ENCODE measurements around the gene KRT13. TPM values are rescaled to one million over a fixed set of nuclear protein-coding genes. Genes with fewer than 3 reads are reported as not detected.

Gene KRT13
- total RNA-seq, 2 experiments from 2014 or later: not detected

GRCh38 chr17:41530062-41531048 is 24.9 kb upstream of the KRT13 start:
- DNase-seq: no peak
- no peaks in the 10 kb centered on the region for H3K9me3 Mint-ChIP-seq
- peaks cover 14% of the 10 kb centered on the region for H3K4me1 Mint-ChIP-seq
- H3K4me3 Mint-ChIP-seq: no peak overlapping the region
- peaks cover 72% of the 10 kb centered on the region for H3K27me3 Mint-ChIP-seq
- H3K27ac Mint-ChIP-seq: no peak overlapping the region
- no peaks in the 10 kb centered on the region for H3K36me3 Mint-ChIP-seq

DNA sequence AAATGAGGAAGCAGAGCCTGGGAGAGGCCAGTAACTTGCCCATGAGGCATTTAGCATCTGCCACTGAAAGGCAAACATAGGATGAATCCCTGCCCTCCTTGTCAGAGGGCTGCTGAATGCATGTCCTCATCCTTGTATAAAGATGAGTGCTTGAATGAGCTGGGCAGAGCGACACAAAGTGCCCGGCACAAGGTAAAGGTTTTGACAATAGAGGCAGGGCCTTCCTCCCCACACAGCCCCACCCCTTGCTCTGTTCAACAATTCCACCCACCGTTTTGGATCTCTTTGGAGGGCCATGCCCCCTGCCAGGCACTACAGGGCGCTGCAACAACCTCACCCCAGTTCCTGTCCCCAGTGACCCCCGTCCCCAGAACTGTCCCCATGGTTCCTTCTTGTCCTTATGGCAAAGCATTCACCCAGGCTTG is 24.1 kb upstream of the KRT13 start:
- Mint-ChIP-seq H3K27me3 (peaks cover 69% of the 10 kb centered on the region), H3K4me3 (no peak overlapping the region)
- no peak for DNase-seq

DNA sequence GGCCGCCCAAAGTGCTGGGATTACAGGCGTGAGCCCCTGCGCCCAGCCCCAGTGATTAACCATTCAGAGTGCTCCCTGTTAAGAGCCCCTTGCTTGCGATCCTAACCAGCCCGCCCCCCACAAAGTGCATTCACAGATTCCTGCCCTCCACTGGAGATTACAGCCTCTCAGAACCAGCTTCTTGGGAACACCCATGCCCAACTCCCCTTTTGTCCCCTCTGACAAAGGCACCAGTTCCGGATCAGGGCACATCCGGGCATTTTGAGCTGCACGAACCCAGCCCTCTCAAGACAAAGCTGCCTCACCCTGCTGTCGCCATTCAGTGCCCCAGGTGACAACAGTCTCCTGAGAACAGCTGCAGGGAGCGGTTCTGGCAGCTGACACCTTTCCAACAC is 23.5 kb upstream of the KRT13 start:
- Mint-ChIP-seq H3K27ac (no peak overlapping the region), H3K9me3 (no peaks in the 10 kb centered on the region), H3K27me3 (peaks cover 68% of the 10 kb centered on the region), H3K4me3 (peak overlapping the region; percentile 2), H3K36me3 (no peaks in the 10 kb centered on the region), H3K4me1 (peaks cover 14% of the 10 kb centered on the region)
- no peak for DNase-seq

More for the DNA sequence above, 24.1 kb upstream of the KRT13 start:
- Mint-ChIP-seq H3K9me3 (no peaks in the 10 kb centered on the region), H3K36me3 (no peaks in the 10 kb centered on the region), H3K4me1 (peaks cover 14% of the 10 kb centered on the region), H3K27ac (no peak overlapping the region)

GRCh38 chr17:41527063-41528023 is 21.9 kb upstream of the KRT13 start:
- Mint-ChIP-seq H3K4me1 (peaks cover 14% of the 10 kb centered on the region), H3K4me3 (peak overlapping the region; percentile 18), H3K36me3 (no peaks in the 10 kb centered on the region), H3K9me3 (no peaks in the 10 kb centered on the region), H3K27ac (no peak overlapping the region), H3K27me3 (peaks cover 56% of the 10 kb centered on the region)
- no peak for DNase-seq

GRCh38 chr17:41524261-41524660 is 18.8 kb upstream of the KRT13 start:
- no peak overlapping the region for H3K27ac Mint-ChIP-seq
- H3K27me3 Mint-ChIP-seq: peaks cover 36% of the 10 kb centered on the region
- no peaks in the 10 kb centered on the region for H3K9me3 Mint-ChIP-seq
- no peak for DNase-seq
- H3K4me1 Mint-ChIP-seq: peaks cover 14% of the 10 kb centered on the region
- H3K4me3 Mint-ChIP-seq: no peak overlapping the region
- H3K36me3 Mint-ChIP-seq: no peaks in the 10 kb centered on the region

- H3K4me1 Mint-ChIP-seq: peaks cover 10% of the 10 kb centered on the region
These were observed 18.4 kb upstream of the KRT13 start for GRCh38 chr17:41523787-41524186.

GRCh38 chr17:41523225-41523593 is 17.8 kb upstream of the KRT13 start:
- Mint-ChIP-seq H3K9me3 (no peaks in the 10 kb centered on the region), H3K4me3 (no peak overlapping the region), H3K4me1 (peaks cover 7% of the 10 kb centered on the region), H3K27me3 (peaks cover 25% of the 10 kb centered on the region), H3K27ac (no peak overlapping the region), H3K36me3 (no peaks in the 10 kb centered on the region)
- no peak for DNase-seq

More at GRCh38 chr17:41523787-41524186, 18.4 kb upstream of the KRT13 start:
- no peak overlapping the region for H3K4me3 Mint-ChIP-seq
- H3K27ac Mint-ChIP-seq: no peak overlapping the region
- H3K9me3 Mint-ChIP-seq: no peaks in the 10 kb centered on the region
- no peaks in the 10 kb centered on the region for H3K36me3 Mint-ChIP-seq
- peaks cover 31% of the 10 kb centered on the region for H3K27me3 Mint-ChIP-seq
- DNase-seq: no peak

GRCh38 chr17:41522301-41523224 is 17.2 kb upstream of the KRT13 start:
- Mint-ChIP-seq H3K4me1 (peaks cover 7% of the 10 kb centered on the region), H3K4me3 (no peak overlapping the region), H3K27ac (no peak overlapping the region), H3K27me3 (peaks cover 19% of the 10 kb centered on the region), H3K9me3 (no peaks in the 10 kb centered on the region), H3K36me3 (no peaks in the 10 kb centered on the region)
- no peak for DNase-seq

DNA sequence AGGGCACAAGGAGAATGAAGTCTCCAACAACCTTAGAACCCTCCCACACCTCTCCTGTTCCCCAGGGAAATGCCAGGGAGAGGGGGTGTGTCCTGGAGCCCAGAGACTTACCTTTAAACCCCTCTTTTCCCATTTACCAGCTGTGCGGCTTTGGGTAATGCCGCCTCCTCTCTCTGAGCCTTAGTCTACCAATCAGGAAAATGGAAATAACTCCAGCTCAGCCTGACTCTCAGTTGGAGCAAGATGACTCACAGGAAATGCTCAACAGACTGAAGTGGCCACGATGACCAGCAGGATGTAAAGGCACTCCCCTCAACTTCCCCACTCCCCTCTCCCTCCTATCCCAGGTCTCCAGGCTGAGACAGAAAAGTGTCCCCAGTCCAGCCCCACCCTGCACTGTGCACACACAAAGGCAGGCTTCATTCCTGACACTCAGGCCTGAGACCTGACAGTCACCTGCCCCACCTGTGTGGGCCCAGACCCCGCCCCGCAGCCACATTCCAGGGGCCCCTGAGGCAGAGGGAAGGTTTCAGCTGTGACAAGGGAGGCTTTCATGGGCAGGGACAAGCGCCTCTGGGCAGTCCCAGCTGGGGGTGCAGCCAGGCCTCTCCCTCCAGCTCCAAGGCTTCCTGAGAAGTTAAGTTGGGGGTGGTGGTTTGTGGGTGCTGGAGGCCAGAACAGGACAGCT is 16.3 kb upstream of the KRT13 start:
- DNase-seq: no peak
- Mint-ChIP-seq H3K27me3 (peaks cover 11% of the 10 kb centered on the region), H3K4me1 (no peaks in the 10 kb centered on the region), H3K27ac (no peak overlapping the region), H3K4me3 (no peak overlapping the region), H3K9me3 (no peaks in the 10 kb centered on the region), H3K36me3 (no peaks in the 10 kb centered on the region)

DNA sequence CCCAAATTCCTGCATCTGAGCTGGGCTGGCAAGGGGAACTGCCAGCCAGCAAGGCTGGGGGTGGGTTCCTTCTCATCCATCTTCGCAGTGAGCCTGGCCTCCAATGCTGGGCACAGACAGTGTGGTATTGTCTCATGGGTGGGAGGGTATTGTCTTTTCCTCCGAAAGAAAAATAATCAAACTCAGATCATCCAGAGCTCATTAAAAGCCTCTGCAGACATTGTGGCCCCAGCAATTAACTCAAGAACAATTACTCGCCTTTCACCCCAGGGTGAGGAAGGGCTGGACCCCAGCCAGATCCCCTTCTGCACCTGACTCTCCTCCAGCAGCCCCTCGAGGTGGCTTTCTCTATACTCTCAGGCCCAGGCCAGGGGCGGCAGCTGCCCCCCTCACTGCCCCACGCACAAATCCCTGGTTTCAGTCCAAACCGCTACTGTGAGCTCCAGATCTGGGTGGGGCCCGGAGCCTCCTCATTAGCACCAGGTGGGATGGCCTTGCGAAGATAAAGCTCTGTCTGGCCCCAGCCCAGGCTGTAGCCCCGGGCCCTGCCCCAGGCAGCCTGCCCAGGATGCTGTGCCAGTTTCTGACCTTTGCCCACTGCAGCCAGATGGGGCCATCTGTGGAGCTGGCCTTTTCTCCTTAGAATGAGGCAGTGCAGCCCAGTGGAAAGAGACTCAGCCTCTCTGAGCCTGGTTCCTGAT is 15.6 kb upstream of the KRT13 start:
- Mint-ChIP-seq H3K27ac (no peak overlapping the region), H3K4me3 (no peak overlapping the region), H3K36me3 (no peaks in the 10 kb centered on the region), H3K27me3 (peaks cover 5% of the 10 kb centered on the region), H3K9me3 (no peaks in the 10 kb centered on the region), H3K4me1 (no peaks in the 10 kb centered on the region)
- DNase-seq: no peak

DNA sequence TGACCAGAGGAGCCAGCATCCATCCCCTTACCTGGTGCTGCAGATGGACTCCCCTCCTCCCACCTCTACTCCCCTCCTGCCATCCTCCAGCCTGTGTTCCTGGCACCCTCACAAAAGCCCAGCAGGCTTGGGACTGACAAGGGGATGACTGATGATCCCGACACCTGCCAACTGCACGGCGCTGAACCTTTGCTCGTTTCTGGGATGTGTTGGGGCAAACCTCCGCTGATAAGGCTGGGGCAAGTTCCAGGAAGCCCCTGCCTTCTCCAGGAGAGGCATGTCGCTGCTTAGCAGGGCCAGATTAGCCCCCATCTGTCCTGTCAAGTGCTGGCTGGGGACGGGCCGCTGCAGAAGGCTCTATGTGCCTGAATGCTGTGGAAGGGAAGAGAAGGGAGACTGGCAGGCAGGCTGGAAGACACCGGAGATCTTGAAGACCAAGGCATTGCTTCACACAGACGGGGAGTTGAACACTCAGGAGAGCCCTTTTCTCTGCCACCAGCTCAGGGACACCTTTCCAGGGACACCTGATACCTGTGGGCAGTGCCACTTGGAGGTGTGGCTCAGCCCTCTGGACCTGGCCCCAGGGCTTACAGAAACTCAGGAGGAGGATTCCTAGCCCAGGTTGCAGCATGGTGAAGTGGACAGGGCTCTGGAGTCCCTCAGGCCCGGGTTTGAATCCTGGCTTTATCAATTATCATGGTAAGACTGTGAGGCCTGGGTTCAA is 14.3 kb upstream of the KRT13 start:
- no peaks in the 10 kb centered on the region for H3K9me3 Mint-ChIP-seq
- no peaks in the 10 kb centered on the region for H3K36me3 Mint-ChIP-seq
- no peak overlapping the region for H3K27ac Mint-ChIP-seq
- no peak for DNase-seq
- H3K4me3 Mint-ChIP-seq: no peak overlapping the region
- H3K27me3 Mint-ChIP-seq: no peaks in the 10 kb centered on the region
- H3K4me1 Mint-ChIP-seq: no peaks in the 10 kb centered on the region

DNA sequence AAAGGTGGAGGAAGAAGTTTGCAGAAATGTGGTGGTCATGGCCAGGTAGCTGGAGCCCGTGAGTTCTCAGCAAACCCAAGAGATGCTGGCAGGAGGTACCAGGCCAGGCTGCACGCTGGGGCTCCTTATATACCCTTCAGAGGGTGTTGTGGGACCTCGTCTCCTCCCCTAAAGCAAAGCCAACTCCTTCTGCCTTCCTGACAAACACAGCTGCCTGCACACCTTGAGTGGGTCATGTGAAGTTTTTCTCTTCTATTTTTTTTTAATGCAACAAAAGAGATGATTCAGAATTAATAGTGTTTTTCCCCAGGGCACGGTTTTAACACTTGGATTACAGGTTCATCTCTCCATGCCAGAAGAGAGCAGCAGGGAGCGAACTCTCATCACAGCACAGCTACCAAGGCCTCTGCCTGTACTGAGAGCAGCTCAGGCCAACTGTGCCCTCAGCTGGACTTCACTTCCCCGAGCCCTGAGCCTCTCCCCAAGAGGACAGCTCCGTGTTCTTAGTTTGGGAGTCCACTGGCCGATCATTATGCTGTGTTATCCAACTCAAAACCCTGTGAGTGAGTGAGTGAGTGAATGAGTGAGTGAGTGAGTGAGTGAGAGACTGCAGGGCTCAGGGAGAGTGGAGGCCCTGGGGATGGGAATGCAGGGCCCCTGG is 13.5 kb upstream of the KRT13 start, which contains the start of gene KRT15:
Gene KRT15 (minus strand): TSS at position 102 of the 661 bp plus-strand sequence. CDS start 63 bp downstream, at position 39.
- Mint-ChIP-seq H3K27me3 (no peaks in the 10 kb centered on the region), H3K27ac (no peak within 1 kb of the TSS), H3K36me3 (no peaks in the 10 kb centered on the region), H3K9me3 (no peaks in the 10 kb centered on the region), H3K4me1 (no peaks in the 10 kb centered on the region), H3K4me3 (no peak within 1 kb of the TSS)
- no peak for DNase-seq
